SKM-1 (cell line): ENCODE results near the gene SDR9C7.
"Not testable (repeated sequence)": the region's sequence is repeated elsewhere in the genome, so short reads cannot be mapped to it uniquely, and the experiment has no call there.

Experiments used
- DNase-seq: peaks from one replicate; lab custom pipeline; 2025; ENCODE audit not compliant: unreplicated experiment; lab: John Stamatoyannopoulos, UW

Gene SDR9C7

DNA sequence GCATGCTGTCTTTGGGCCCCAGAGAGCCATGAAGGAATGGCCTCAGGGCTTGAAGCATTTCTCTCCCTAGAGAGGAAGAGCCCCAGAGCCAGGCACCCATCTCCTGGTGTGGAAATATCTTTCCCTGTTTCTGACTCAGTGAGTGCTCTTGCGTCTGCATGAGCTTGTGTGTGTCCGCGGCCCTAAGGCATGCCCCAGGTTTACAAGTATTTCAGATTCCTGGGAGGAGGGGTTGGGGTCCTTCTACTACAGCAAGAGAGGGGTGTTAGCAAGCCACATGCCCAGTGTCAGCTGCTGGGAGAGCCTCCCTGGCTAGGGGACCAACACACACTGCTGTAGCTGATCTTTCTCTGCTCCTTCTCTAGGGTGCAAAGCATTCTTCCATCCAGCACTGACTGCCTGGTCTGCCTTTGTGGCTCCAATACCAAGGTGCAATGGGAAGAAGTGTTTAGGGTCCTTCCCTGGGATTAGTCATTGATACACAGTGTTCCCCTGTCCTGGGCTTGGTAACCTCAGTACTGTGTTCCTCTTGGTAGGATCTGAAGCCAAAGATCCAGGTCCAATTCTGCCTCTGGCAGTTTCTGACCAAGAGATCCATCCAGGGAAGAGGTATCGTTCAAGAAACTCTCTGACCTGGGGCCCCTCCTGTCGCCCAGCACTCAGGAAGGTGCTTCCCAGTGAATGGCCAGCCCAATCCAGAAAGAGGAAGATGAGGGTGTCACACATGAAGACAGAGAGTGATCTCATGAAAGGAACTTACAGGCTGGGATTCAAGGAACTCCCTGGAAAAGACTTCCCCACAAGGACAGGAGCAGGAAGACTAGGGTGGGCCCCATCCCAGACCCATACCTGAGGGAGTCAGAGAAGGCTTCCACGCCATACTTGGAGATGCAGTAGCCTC, 20.1 kb upstream of the SDR9C7 start:
- no peak for DNase-seq

DNA sequence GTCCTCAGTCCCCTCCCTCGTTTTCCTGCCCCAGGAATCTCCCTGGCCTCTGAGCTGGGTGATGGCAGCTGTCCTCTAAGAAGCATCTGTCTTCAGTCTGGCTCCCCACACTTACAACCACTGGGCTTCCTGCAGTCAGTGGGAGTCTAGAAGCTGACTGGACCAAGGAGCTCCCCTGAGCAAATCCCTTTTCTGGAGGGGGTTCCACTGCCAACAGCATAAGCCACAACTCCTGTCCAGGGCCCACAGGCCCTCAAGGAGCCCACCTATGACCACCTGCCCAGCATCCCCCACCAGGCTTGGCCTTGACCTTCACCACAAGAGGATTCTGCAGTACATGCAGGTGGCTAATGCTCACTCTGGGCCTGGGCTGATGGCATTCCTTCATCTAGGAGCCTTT, 19.1 kb upstream of the SDR9C7 start:
- DNase-seq: no peak

DNA sequence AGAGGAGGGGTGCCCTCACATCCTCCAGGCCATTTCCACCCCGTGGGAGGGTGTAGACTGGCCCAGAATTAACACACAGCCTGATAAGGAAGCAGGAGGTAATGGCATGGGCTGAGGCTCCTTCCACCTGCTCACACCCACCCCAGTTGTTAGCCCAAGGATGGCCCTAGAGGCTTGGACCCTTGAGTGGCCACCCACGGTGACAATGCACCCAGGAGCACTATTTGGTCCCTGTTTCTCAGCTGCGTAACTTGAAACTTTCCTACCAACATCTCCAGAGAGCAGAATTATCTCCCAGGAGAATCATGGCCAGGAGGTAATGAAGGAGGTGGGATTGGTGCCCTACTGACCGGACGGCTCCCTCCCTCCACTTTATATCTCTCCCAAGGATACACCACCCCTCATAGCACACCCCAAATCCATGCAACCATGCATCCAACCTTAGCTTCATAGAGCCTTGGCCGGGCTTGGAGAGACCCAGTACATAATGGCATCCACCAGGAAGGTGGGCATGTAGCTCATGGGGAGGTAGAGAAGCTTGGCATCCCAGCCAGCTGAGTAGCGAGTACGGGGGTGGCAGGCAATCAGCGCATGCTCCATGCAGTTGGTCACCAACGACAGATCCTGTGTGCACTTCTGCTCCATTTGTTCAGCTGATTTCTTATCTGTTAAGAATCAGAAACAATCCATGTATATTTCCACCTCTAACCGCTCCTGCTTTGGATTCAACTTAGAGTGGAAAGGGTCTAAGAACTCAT, 17.6 kb upstream of the SDR9C7 start:
- no peak for DNase-seq

DNA sequence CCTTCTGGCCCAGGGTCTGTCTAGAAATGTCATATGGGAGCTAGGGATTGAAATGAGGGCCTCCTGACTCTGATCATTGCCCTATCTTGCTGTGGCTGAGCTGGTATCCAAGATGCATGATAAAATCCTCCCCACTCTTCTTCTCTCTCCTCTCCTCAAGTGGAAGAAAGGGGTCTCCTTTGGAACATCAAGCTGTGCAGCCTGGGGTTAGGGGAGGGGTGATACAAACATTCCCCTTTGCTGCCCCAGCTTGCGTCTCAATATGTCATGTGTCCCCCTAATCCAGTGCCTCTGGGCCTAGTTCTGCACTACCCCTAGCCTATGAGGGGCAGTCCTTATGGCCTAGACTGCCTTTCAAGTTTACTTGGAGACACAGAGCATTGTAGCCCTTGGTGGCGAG, 14.7 kb upstream of the SDR9C7 start:
- no peak for DNase-seq

DNA sequence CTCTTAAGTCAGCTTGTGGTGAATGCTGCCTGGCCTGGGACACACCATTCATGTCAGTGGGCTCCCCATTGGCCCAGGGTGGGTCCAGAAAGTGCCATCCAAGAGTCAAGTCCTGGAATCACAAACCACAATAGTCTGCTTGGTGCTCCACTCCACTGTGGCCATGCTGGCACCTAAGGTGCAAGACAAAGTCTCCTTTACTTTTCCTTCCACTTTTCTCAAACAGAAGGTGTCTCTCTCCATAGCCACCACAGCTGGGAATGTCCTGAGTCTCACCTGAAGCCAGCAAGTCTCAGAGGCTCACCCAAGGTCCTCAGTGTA, 14.2 kb upstream of the SDR9C7 start:
- no peak for DNase-seq

DNA sequence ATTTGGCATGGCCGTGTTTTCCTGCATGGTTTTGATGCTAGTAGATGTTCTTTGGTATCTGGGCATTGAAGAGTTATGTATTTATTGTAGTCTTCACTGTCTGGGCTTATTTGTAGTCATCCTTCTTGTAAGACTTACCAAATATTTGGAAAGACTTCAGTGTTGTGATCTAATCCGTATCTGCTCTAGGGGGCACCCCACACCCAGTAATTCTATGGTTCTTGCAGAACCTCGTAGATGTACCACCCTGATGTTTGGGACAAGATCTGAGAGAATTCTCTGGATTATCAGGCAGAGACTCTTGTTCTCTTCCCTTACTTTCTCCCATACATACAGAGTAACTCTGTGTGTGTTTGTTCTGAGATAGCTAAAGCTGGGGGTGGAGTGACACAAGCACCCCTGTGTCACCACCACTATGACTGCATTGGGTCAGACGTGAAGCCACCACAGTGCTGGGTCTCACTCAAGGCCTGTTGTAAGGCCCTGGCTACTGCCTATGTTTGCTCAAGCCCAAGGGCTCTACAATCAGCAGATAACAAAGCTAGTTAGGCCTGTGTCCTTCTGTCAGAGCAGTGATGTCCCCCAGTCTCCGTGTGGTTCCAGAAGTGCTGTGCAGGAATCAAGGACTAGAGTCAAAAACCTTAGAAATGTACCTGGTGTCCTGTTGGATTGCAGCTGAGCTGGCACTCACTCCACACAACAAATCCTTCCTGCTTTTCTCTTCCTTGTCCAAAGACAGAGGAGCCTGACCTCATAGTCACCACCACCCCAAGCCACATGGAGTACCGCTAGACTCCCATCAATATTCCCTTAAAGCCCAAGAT, 13.6 kb upstream of the SDR9C7 start:
- DNase-seq: no peak

DNA sequence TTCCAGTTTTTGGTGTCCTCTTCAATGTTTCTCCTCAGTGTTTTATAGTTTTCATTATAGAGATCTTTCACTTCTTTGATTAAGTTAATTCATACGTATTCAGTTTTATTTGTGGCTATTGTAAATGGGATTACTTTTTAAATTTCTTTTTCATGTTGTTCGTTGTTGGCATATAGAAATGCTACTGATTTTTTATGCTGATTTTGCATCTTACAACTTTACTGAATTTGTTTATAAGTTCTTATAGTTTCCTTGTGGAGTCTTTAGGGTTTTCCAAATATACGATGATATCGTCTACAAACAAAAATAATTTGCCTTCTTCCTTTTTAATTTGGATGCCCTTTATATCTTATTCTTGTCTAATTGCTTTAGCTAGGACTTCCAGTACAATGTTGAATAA, 9.7 kb upstream of the SDR9C7 start:
- no peak for DNase-seq

DNA sequence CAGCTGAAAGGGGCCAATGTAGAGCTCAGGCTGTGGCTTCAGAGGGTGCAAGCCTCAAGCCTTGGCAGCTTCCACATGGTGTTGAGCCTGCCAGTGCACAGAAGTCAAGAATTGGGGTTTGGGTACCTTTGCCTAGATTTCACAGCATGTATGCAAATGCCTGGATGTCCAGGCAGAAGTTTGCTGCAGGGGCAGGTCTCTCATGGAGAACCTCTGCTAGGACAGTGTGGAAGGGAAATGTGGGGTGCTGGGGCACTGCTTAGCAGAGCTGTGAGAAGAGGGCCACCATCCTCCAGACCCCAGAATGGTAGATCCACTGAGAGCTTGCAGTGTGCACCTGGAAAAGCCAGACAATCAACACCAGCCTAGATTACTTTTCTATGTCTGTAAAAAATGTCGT, 9.2 kb upstream of the SDR9C7 start:
- not testable (repeated sequence) for DNase-seq

DNA sequence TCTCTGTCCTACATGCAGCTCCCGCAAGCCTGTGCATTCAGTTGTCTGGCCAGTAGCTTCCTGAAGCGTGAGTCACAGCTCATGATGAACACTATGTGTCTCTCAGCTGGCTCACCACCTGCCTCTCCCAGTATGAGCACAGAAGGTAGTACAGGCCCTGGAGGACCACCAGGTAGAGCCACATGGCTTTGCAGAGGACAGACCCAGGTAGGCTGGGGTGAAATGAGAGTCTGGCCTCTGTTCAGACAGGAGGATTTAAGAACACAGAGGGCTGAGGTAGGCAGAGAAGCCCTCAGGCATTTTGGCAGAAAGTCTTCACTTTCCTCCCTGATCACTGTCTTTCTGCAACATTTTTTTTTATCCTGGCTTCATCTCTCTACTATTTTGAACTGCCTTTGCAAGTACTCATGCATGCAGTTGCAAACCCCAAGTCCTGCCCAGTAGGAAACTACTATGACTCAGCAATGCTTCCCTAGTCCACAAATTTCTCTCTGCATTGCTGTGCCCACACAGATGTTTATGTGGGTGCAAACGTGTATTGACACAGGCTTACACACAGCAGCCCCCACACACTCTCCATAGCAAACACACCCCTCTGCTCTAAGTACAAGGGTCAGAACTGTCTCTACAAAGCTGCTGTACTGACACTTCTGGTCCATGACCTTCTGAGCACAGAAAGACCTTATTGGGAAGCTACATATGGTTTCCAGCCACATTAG, 7.2 kb upstream of the SDR9C7 start:
- DNase-seq: no peak

DNA sequence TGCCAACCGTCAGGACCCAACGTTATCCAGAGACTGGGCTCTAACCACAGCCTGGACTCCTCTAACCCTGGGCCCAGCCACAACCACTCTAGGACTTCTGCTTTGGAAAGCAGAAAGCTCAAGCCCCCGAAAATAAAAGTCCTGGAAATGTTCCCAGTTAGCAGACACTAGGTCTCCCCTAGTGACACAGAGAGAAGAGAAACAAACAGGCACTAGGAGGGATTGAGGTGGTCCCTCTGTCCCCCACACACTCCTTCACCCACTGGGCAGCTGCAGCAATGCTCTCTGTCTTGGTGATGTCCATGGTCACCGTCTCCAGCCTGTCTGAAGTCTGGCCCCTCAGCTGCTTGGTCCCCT, 6.7 kb upstream of the SDR9C7 start:
- DNase-seq: not testable (repeated sequence)

DNA sequence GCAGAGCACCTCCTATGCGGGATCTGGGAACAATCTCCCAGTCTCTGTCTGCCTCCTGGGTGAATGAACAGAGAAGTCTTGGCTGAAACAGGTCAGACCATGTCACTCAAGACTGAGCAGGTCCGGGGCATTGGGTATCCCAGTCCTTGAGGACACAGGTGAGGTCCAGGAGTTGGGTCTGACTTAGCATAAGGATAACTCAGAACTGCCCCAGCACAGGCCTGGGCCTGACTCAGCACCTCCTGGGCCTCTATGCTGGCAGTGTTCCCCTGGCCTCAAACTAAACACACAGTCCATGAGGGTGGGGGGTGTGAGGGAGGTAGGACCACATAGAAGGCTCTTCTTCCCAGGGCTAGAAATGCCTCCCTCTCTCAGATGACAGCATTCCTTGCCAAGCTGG, 1.5 kb upstream of the SDR9C7 start:
- no peak for DNase-seq

DNA sequence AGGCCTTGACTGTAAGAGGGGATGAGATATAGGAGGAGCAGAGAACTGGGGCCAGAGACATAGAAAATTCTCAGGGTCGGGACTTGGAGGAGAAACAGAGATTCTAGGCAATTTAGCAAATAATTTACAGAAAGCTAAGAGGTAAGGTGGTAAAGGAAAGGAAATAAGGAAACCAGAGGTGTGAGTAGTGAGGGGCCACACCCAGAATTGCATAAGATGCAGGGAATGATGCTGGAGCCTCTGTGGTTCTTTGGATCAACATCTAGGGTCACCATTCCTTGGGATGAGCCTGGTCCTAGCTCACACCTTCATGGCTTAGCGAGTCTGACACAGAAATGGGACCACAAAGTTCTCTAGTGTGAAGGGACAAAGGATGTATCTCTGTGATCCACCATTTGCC, 949 bp upstream of the SDR9C7 start:
- no peak for DNase-seq

DNA sequence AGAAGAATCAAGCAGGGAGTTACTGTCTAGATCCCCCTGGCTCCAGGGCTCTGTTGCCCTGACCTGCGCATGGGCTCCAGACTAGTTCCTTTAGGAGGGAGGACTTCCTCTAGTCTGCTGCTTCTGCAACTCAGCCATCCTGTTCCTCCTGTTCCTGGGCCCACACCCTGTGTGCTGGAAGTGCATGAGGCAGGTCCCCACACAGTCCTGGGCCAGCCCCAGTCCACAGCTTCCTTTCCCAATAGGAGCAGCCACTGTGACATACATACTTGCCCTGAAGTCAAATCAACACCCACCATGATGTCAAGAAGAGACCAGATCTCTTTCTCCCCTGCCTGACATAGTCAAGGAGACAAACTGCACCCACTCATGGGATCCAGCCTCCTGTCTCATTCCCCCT, 1.3 kb downstream of the SDR9C7 start:
- DNase-seq: no peak

DNA sequence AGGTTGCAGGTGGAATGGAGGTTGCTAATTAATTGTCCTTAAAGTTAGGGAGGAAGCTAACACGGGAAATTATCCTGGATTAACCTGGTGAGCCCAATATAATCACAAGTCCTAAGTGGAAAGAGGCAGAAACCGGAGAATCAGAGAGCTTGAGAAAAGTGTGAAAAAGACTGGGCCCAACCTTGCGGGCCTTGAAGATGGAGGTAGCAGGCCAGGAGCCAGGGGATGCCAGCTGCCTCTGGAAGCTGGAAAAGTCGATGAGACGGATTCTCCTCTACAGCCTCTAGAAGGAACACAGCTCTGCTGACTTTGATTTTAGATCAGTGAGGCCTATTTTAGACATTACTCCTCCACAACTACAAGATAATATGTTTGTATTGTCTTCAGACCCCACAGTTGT, 2.1 kb downstream of the SDR9C7 start:
- DNase-seq: no peak

DNA sequence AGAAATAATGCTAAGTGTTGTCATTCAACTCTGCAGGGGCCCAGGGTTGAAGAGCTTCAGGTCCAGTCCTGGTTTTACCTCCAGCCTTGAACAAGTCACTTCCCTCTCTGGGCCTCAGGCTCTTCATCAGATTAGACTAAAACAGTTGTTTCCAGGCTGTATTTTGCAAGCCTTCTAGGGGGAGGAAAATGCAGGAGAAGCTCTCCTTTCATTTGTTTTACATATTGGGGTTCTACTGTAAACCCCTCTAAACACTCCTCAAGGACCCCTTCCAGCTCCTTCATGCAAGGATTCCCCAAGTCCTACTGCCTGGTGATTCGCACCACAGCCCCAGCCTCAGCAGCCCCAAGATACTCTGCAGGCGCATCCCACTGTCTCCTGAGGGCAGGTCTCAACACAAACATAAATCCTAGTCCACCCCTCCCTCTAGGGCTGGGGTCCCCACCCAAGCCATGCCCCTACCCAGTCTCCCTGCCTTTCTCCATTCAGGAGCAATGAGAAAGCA, 2.7 kb downstream of the SDR9C7 start:
- DNase-seq: peak; percentile 29

DNA sequence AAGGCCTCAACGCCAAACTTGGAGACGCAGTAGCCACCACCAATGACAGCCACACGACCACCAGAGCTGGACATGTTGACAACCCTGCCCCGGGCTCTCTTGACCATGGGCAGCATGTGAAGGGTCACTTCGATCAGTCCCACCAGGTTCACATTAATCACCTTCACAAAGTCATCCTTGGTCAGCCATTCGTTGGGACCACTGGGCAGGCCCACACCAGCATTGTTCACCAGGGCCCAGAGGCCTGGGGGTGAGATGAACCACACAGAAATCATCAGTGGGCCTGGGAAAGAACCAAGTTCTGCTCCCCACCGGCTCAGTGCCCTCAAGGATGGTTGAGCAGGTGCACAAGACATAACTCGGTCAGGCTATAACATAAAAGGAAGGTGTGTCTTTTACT, 4.0 kb downstream of the SDR9C7 start:
- no peak for DNase-seq

DNA sequence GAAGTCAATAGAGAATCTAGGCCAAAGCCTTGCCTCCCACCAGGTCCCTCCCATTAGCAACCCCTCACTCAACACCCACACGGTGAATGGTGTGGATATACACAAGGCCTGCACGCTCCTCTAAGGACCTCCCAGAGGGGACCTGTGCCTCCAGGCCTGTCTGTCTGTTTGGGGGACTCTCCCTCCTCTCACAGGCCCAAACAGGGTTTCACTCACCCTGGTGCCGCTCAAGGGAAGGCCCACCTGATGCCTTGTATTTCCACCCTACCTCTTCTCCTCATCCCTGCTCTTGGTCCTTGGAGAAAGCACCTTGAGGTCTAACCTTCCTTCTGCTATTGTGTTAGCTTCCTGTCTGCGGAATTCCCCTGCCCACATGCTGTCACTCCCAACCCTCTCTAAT, 4.4 kb downstream of the SDR9C7 start:
- DNase-seq: no peak

DNA sequence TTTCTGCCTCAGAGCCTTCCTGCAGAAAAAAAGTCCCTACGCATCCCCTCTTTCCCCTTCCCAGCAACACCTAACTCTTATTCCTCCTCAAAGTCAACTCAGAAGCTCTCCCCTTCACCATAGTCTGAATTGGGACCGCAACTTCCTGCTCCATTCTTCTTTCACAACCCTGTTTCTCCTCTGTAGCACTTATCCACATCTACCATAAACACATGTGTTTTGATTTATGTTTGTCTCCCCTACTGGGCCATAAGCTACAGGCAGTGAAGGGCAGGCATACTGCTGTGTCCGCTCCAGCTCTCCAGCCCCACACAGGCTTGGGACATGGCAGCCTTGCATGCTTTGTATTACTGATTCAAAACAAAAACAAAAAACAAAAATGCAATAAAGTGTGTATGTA, 5.9 kb downstream of the SDR9C7 start:
- peak; percentile 1 for DNase-seq

DNA sequence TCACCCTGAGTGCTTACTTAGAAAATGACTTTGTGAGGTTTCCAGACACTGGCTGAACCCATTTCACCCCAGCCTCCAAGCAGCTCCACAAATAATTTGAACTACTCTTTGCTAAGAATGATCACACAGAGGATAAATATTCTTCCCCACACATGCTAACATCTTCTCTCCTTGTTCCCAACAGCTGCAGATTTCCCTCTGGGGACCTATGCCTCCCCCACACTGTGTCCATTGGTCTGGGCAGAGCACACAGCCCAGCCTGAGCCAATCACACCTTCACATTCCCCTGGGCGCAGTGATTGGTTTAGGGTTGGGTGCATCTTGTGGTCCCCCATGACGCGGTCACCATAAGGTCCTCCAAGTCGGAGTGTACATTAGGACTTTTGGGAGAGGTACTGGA, 6.9 kb downstream of the SDR9C7 start:
- no peak for DNase-seq

DNA sequence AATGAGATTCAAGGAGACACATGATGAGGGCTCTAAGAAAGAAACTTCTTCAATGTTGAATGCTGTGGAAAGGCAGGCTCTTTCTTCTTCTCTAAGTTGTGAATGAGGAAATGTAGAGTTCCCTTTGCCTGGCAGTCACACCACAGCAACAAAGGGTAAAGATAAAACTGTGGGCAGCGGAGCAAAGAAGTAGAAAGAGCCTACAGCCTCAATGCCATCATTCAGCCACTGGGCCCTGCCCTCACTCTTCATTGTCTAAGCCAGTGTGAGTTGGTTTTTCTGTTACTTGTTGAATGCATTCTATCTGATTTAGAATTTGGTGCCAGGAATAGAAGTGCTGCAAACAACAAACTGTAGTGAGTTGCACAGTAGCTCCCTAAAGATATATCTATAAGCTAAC, 12.2 kb downstream of the SDR9C7 start:
- peak; percentile 1 for DNase-seq

DNA sequence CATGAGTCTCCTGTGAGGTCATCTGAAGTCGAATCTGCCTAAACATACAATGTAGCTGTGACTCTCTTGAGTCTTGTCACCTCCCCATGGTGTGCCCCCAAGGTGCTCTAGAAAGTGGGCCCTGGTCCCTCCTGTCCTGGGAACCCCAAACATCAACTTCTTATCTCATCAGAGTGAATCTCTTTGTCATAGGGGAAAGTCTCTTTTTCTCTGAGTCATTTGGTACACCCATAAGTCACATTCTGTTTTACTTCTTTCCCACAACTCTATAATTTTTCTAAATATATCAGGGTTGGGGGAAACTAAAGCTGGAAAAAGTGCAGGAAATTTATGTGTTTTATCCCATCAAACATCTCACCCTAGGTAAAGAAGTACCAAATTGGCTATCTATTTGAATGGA, 12.9 kb downstream of the SDR9C7 start:
- DNase-seq: no peak
